ENCODE data around the gene CPD.

DNA sequence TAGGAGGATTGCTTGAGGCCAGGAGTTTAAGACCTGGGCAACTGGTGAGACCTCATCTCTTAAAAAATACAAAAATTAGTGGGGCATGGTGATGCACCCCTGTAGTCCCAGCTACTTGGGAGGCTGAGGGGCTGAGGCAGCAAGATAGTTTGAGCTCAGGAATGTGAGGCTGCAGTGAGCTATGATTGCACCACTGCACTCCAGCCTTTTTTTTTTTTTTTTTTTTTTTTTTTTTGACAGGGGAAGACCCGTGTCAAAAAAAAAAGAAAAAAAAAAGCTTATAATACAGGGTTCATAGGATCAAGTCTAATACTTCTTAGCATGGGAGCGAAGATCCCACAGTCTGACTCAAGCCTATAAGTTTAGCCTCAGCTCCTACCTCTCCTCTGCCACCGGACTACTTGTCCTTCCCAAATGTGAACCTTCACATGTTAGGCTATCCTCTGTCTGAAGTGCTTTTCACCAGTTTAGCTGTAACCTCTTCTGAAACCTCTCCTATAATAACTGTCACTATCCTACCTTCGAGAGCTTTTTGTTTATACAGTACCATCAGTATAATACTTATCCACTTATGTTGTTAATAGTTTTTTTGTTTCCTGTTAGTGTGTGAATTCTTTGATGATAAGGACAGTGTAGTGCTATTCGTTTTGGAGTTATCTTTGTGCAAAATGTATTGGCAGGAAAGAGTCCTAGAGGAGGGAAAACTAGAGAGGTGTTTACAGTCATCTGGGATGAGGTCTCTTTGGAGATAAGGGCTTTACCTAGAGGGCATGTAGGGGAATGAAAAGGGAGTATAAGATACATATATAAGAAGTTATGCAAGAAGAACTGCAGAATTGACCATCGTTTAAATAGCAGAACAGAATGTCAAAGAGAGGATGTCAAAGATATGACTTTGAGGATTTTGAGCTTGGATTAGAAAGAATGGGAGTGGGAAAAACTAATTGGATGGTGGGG is 15.5 kb downstream of the CPD start:
- TF ChIP-seq CTCF (IDR thresholded peaks at IDR 0.05), result no peak
- TF ChIP-seq POLR2AphosphoS5 (IDR thresholded peaks at IDR 0.05; ENCODE audit: low read depth, low read length), result no peak
- no peak for TF ChIP-seq JUND (IDR thresholded peaks at IDR 0.05)
- no peak for TF ChIP-seq MXI1 (IDR thresholded peaks at IDR 0.05; ENCODE audit: low read depth, low read length)
- no peak for TF ChIP-seq EP300 (IDR thresholded peaks at IDR 0.05; ENCODE audit: borderline replicate concordance in 1 of 2, low read depth in 1 of 2, low read length in 1 of 2)
- no peak for TF ChIP-seq RCOR1 (IDR thresholded peaks at IDR 0.05; ENCODE audit: low read length)
- TF ChIP-seq NRF1 (IDR thresholded peaks at IDR 0.05; ENCODE audit: low read depth, low read length), result no peak
- TF ChIP-seq MAX (IDR thresholded peaks at IDR 0.05; ENCODE audit: low read depth), result no peak
- TF ChIP-seq SMC3 (IDR thresholded peaks at IDR 0.05; ENCODE audit: low read depth, low read length), result no peak
- TF ChIP-seq, protein P1, sequence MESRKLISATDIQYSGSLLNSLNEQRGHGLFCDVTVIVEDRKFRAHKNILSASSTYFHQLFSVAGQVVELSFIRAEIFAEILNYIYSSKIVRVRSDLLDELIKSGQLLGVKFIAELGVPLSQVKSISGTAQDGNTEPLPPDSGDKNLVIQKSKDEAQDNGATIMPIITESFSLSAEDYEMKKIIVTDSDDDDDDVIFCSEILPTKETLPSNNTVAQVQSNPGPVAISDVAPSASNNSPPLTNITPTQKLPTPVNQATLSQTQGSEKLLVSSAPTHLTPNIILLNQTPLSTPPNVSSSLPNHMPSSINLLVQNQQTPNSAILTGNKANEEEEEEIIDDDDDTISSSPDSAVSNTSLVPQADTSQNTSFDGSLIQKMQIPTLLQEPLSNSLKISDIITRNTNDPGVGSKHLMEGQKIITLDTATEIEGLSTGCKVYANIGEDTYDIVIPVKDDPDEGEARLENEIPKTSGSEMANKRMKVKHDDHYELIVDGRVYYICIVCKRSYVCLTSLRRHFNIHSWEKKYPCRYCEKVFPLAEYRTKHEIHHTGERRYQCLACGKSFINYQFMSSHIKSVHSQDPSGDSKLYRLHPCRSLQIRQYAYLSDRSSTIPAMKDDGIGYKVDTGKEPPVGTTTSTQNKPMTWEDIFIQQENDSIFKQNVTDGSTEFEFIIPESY (IDR thresholded peaks at IDR 0.05; ENCODE audit: borderline replicate concordance, low read depth), result no peak
- no peak for TF ChIP-seq EZH2phosphoT487 (IDR thresholded peaks at IDR 0.05; ENCODE audit: borderline replicate concordance, low read depth)
- no peak for TF ChIP-seq RAD21 (IDR thresholded peaks at IDR 0.05; ENCODE audit: low read length)
- no peak for TF ChIP-seq NFIC (IDR thresholded peaks at IDR 0.05; ENCODE audit: borderline replicate concordance)
